AG04450 (cell line): ENCODE data around the gene DMRT1. TPM values are rescaled to one million over a fixed set of nuclear protein-coding genes. Genes with fewer than 3 reads are reported as not detected.

Source experiments
- CTCF ChIA-PET: fragments of 300-600, 350-600 bp; formaldehyde crosslinking; extraction: SDS; loops from one replicate; lab custom pipeline; 2022; ENCODE audit warnings: antibody characterized with exemption, inconsistent platforms; lab: Charles Lee
- POLR2A ChIA-PET: fragments of 350-600 bp; formaldehyde crosslinking; extraction: SDS; loops from one replicate; lab custom pipeline; 2021; ENCODE audit warnings: antibody characterized with exemption, inconsistent platforms; lab: Yijun Ruan, JAX
- DNase-seq: peaks from one replicate; pipeline ENCODE4 v3.0.0-alpha.2; 2011; ENCODE audit warnings: low read depth, low spot score
- H3K27ac ChIP-seq: one replicate; pipeline ENCODE4 v1.5.1; 2012; ENCODE audit warnings: low read depth, low read length, control low read depth
- H3K27me3 ChIP-seq: one replicate; pipeline ENCODE4 v1.6.0; 2012; ENCODE audit warnings: low read length; ENCODE audit not compliant: control insufficient read depth, insufficient read depth
- H3K4me3 ChIP-seq: 2 replicates; pipeline ENCODE4 v1.5.1; 2011; ENCODE audit warnings: mild to moderate bottlenecking, low read depth, low read length, control low read depth
- H3K9me3 ChIP-seq: 2 replicates; pipeline ENCODE4 v1.5.1; 2012; ENCODE audit warnings: low read length; ENCODE audit not compliant: control insufficient read depth, insufficient read depth
- CTCF ChIP-seq: IDR thresholded peaks from 2 replicates; pipeline ENCODE4 v1.5.1; 2011; ENCODE audit warnings: low read depth, low read length, control low read depth, inconsistent platforms
- polyA plus RNA-seq: library from polyadenylated mRNA; depleted of rRNA; stranded (reverse); fragments of >200 nt; gene quantifications from 2 replicates; pipeline ENCODE4 v1.2.3, GENCODE V29; 2011

Gene DMRT1
- polyA plus RNA-seq, 1 experiment, result not detected

DNA sequence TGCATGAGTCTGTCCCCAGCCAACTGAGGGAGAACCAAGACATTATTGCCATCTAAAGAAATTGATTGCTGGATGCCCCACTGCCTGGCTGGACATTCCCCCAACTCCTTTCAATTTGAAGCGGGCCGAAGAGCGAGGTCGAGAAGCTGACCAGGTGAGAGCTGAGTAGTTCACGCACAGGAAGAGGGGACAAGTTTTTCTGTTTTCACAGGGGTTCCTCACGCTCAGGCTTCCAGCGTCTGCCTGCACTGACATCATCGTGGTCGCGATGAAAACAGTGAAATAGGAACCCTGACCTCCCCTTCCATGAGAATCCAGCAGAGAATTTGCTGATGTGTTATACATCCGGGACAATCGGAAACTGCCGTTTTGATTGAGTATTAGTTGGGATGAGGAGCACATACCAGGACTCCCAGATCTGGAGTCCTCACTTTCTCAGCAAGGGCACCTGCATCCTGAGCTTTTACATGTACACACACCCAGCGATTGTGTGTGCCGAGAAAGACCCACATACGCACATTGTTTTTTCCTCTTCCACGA, 131.9 kb downstream of the DMRT1 start:
- no peak overlapping the region for H3K4me3 ChIP-seq
- no peak for TF ChIP-seq CTCF
- H3K27ac ChIP-seq, result peak overlapping the region; percentile 11
- DNase-seq, result no peak
- ChIA-PET POLR2A (no interaction called here), CTCF (no interaction called here)
- peaks cover 86% of the 10 kb centered on the region for H3K27me3 ChIP-seq
- H3K9me3 ChIP-seq, result peaks cover 28% of the 10 kb centered on the region; the same call in 1 of the 2 replicates

DNA sequence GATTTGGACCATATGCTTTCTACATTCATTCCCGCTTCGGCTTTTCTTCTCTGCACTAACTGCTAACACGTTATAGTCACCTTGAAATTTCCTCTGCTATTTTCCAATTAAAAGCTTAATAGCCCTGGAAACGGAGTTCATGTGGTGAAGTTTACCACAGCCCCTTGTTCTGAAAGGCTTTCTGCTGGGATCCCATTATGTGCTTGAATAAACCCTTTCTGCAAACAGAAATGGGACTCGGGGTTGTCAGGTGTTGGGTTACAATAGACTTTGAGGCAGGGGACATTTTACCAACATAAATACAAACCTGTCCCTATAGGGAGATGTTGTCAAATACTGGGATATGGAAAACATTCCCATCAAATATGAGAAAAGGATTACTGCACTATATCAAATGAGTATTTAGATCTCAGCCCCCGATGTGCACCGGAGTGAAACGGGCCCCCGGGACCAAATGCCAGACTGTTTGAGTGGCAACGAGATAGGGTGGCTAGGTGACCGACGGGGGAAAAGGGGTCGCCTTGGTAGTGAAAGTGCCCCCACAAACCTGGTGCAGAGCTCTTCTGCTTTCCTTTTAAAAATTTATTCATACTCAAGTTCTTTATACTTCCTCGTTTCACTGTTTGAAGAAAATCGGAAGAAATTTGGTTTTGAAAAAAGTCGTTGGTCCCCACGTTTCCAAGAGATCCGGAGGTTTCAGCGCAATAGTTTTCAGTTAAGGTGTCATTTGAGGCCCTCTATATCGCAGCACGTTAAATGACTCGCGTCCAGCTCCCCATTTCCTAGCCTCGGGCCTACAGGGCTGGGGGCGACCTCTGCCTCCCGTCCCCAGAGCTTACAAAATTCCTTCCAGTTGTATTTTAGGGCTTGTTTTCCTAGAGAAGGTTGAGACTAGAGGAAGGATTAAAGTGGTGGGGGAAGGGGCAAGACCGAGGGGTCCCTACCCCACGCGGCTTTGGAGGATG, 132.8 kb downstream of the DMRT1 start:
- Histone ChIP-seq H3K27me3 (peaks cover 90% of the 10 kb centered on the region), H3K9me3 (peaks cover 28% of the 10 kb centered on the region; the same call in 1 of the 2 replicates), H3K4me3 (no peak overlapping the region), H3K27ac (no peak overlapping the region)
- no peak for TF ChIP-seq CTCF
- CTCF ChIA-PET, result no interaction called here
- POLR2A ChIA-PET, result no interaction called here
- DNase-seq, result no peak

GRCh38 chr9:974996-975739, 133.7 kb downstream of the DMRT1 start:
- POLR2A ChIA-PET, result no interaction called here
- H3K27ac ChIP-seq, result no peak overlapping the region
- peaks cover 87% of the 10 kb centered on the region for H3K27me3 ChIP-seq
- DNase-seq, result no peak
- no peak overlapping the region for H3K4me3 ChIP-seq
- TF ChIP-seq CTCF, result no peak
- peaks cover 24% of the 10 kb centered on the region; the same call in 1 of the 2 replicates for H3K9me3 ChIP-seq
- CTCF ChIA-PET, result no interaction called here

GRCh38 chr9:975740-976257, 134.3 kb downstream of the DMRT1 start:
- H3K27ac ChIP-seq, result no peak overlapping the region
- TF ChIP-seq CTCF, result no peak
- H3K4me3 ChIP-seq, result no peak overlapping the region
- POLR2A ChIA-PET, result no interaction called here
- CTCF ChIA-PET, result no interaction called here
- H3K9me3 ChIP-seq, result peaks cover 19% of the 10 kb centered on the region; the same call in 1 of the 2 replicates
- peaks cover 84% of the 10 kb centered on the region for H3K27me3 ChIP-seq
- no peak for DNase-seq
